Spleen (tissue), 7 donors: Measurements from ENCODE around the gene DUSP6.

ENCODE experiments used
- POLR2A ChIP-seq, 3 donors: fragments of 450-650 bp; IDR thresholded peaks; one replicate each; pipeline ENCODE4 v1.5.1; 2017; ENCODE audit warnings: antibody characterized with exemption in 3 of 3, mild to moderate bottlenecking in 1 of 3
- POLR2AphosphoS5 ChIP-seq, 3 donors: sonication (generic); formaldehyde crosslinking; IDR thresholded peaks; one replicate each; pipeline ENCODE4 v1.5.1; 2017; ENCODE audit warnings: antibody characterized with exemption in 3 of 3
- TF ChIP-seq, protein P1 (sequence below), 11 experiments: fragments of 200-600 bp in 7 of 11; fragments of 450-650 bp in 4 of 11; sonication (generic) in 4 of 11; IDR thresholded peaks in 8 of 11; conservative IDR thresholded peaks in 3 of 11; 1 replicate in 7 of 11; 2 replicates in 4 of 11; pipeline versions ENCODE4 v1.4.0 to v1.8.0; 2016 to 2021; ENCODE audit warnings: antibody characterized with exemption in 11 of 11, inconsistent platforms in 4 of 11, mild to moderate bottlenecking in 1 of 11
- donor health status: DM: no; HTN: no; CAD: no; lungs with moderate emphysema.
- donor health status: DM: no; HTN: no; CAD: no.
- donor health status: DM: no; HTN: no; CAD: no.

DNA sequence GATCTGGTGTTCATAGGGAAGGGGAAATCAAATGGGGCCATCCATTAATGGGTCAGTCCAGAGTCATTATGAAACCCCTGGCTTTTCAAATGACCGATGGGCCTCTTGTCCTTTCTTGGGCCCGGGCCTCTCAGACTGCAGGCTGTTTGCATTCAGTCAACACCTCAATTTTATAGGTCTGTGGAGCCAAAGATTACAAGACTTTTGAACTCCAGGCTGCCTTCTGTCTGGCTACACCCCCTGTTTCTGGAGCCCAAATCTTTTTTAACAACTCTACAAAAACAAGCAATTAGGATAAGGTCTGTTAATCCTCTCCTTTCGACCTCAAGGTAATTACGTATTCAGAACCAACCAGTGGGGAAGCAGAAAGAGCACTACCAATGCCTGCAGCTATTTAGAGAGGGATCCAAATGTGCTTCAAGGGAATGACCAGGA lies 35.6 kb downstream of the DUSP6 start:
- TF ChIP-seq, protein P1, sequence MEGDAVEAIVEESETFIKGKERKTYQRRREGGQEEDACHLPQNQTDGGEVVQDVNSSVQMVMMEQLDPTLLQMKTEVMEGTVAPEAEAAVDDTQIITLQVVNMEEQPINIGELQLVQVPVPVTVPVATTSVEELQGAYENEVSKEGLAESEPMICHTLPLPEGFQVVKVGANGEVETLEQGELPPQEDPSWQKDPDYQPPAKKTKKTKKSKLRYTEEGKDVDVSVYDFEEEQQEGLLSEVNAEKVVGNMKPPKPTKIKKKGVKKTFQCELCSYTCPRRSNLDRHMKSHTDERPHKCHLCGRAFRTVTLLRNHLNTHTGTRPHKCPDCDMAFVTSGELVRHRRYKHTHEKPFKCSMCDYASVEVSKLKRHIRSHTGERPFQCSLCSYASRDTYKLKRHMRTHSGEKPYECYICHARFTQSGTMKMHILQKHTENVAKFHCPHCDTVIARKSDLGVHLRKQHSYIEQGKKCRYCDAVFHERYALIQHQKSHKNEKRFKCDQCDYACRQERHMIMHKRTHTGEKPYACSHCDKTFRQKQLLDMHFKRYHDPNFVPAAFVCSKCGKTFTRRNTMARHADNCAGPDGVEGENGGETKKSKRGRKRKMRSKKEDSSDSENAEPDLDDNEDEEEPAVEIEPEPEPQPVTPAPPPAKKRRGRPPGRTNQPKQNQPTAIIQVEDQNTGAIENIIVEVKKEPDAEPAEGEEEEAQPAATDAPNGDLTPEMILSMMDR (IDR thresholded peaks at IDR 0.05 in 8 of 11, conservative IDR thresholded peaks at IDR 0.05 in 3 of 11): no peak
- TF ChIP-seq POLR2A (IDR thresholded peaks at IDR 0.05) (no peak), POLR2AphosphoS5 (IDR thresholded peaks at IDR 0.05) (no peak)
